IPS DF 19.7 (cell line): ENCODE results near the gene SNTA1.
"Not testable (repeated sequence)": the region's sequence is repeated elsewhere in the genome, so short reads cannot be mapped to it uniquely, and the experiment has no call there.

ENCODE experiments used
- DNase-seq: peaks from one replicate; pipeline ENCODE4 v3.0.0-alpha.2; 2013; ENCODE audit warnings: low read depth, low spot score

Gene SNTA1

DNA sequence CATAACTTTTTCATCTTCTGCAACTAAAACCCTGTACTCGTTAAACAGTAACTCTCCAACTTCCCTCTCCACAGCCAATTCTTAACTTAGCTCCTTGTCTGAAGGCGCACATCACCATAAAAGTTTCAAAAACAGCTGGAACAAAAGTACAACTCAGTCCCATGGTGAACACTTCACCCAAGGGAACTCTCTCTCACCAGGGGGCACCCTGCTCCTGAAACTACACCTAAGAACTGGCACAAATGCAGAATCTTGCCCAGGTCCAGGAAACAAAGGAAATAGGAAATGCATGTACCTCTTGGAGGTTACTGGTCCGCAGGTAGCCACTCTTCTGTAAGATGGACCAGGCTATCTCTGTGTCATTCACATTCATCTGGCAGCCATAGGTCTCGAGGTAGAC is 48.8 kb downstream of the SNTA1 start:
- DNase-seq = no peak

DNA sequence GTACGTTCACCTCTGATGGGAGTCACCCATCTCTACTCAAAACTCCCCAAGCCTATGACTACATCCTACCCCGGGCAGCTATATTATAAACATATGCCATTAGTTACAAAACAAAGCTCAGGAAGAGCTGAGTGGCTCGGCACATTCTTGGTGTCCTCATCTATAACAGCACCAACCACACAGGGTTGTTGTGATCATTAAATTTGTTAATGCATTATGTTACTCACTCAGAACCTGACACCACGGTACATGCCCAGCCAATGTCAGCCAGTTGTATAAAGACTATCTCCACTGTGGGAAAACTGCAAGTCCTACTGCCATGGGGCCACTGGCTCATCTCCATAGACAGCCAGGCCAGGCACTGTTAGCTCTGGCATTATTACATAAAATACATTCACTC is 50.0 kb downstream of the SNTA1 start:
- DNase-seq = no peak

- no peak for DNase-seq
These were observed 51.7 kb downstream of the SNTA1 start for GRCh38 chr20:33391722-33392415.

DNA sequence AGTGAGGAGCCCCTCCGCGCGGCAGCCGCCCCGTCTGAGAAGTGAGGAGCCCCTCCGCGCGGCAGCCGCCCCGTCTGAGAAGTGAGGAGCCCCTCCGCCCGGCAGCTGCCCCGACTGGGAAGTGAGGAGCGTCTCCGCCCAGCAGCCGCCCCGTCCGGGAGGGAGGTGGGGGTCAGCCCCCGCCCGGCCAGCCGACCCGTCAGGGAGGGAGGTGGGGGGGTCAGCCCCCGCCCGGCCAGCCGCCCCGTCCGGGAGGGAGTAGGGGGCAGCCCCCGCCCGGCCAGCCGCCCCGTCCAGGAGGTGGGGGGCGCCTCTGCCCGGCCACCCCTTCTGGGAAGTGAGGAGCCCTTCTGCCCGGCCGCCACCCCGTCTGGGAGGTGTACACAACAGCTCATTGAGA is 54.2 kb downstream of the SNTA1 start:
- not testable (repeated sequence) for DNase-seq

DNA sequence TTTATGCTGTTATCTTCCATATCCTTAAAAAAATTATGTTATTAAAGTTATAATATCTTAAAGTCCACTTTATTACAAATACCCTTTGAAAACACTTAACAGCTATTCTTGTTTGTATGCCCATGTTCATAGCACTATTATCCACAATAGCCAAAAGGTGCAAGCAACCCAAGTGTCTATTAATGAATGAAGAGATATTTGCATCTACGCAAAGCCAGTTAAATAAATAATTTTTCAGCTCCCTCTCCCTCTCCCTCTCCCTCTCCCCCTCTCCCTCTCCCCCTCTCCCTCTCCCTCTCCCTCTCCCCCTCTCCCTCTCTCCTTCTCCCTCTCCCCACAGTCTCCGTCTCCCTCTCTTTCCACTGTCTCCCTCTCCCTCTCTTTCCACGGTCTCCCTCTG is 55.3 kb downstream of the SNTA1 start:
- DNase-seq = no peak

DNA sequence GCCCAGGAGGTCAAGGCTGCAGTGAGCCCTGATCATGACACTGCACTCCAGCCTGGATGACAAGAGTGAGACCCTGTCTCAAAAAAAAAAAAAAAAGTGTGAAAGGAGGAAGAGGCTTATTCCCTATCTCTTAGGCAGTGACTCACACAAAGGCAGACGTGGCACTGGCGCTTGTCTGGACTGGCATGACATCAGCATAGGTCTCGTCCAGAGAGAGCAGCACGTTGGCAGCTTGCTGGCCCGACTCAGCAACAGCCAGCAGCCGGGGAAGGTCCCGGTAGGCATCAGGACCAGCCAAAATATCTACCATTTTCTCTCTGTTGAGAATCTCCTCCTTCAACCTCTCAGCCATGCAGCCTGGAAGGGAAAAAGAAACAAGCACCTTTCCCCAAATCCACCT is 56.4 kb downstream of the SNTA1 start:
- no peak for DNase-seq

- no peak for DNase-seq
These were observed 56.9 kb downstream of the SNTA1 start for GRCh38 chr20:33386673-33387072.

GRCh38 chr20:33377366-33377765 is 66.2 kb downstream of the SNTA1 start:
- DNase-seq = no peak

DNA sequence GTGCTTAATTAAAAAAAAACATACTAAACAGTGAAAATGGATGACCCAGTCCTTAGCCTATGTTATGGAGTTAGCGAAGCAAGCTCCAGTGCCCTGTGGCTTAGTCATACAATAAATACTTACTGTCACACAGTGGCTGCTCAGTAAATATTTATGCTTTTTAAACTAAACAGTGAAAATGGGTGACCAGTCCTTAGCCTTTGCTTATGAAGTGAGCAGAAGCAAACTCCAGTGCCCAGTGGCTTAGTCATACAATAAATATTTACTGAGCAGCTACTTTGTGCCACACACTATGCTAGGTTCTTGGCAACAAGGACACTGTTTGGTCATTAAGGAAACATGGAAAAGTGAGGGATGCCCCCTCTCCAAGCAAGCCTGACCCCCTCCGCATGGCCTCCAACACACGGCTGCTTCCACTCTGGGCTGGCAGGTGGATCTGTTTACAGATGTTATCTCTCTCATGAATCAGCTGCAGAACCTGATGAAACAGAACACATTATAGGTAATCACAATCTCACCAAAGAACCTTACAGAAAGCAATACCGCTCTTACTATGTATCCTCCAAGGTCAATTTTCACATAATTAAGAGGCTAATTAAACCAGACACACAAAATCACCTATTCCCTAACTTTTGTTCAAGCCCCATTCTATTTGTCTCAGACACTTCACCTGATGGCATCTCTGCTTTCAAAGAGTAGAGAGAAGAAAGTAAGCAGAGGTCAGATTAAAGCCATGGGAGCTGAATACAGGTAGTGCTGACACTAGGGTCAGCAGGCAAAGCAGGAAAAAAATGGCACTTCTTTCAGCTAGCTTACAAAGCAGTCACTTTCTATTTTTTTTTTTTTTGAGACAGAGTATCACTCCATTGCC is 69.6 kb downstream of the SNTA1 start:
- DNase-seq = no peak

DNA sequence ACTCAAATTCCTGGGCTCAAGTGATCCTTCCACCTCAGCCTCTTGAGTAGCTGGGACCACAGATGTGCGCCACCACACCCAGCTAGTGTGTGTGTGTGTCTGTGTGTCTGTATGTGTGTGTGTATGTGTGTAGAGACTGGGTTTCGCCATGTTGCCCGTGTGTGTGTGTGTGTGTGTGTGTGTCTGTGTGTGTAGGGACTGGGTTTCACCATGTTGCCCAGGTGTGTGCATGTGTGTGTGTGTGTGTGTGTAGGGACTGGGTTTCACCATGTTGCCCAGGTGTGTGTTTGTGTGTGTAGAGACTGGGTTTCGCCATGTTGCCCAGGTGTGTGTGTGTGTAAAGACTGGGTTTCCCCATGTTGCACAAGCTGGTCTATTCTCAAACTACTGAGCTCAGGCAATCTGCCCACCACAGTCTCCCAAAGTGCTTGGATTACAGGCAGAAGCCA is 70.5 kb downstream of the SNTA1 start:
- no peak for DNase-seq

GRCh38 chr20:33370291-33370690 is 73.3 kb downstream of the SNTA1 start:
- no peak for DNase-seq

DNA sequence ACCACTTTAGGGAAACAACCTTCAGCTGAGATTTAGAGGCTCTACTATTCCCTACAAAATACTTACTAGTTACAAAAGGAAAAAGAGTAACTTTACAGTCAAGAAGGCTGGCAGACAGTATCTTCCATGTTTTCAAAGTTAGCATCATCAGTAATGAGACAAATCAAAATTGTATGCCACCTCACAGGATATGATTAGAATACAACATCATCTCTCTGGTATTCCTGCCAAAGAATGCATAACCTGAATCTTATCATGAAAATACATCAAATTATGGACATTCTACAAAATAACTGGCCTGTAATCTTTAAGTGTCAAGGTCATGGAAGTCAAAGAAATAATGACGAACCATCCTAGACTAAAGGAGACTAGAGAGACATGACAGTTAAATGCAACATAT is 80.7 kb downstream of the SNTA1 start:
- no peak for DNase-seq

DNA sequence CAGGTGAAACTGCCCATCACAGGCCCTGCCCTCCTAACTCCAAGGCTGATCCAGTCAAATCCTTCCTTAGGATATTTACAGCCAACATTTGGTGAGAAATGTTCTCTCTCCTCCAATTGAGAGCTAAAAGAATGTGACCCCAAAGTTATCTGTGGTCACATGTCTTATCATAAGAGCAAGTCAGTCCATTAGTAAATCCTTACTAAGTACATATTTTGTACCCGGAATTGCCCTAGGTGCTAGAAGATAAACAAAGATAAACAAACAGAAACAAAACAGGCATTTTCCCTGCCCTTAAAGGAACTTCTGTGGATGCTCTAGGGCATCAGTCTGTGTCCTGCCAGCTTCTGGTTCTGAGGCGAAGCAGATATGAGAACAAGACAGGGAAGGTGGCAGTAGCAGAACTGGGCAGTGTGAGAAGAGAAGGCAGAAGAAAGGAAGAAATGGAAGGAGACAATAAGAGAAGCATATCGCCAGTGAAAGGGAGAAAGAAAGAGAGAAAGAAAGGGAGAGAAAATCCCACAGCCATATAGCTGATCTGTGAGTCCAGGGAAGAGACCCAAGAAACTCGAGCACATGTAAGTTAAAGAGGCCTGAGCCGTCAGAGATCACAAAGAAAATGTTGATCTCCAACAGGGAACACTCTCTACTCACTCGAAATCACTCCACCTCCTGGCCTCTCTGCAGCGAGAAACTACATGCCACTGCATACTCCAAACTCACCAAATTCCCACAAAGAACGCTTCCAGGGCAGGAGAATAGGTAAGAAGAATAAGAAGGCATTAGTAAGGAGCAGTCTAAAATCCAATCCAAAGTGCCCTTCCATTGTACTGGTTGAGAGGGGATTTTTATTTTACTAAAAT is 83.9 kb downstream of the SNTA1 start:
- DNase-seq = no peak
